Epithelial cell of esophagus (primary cell): ENCODE measurements around the gene SEC62.

ENCODE experiments used
- DNase-seq: peaks from one replicate; pipeline ENCODE4 v3.0.0; 2010; ENCODE audit warnings: low read depth
- H3K4me3 ChIP-seq: 2 replicates; pipeline ENCODE4 v1.5.1; 2011; ENCODE audit warnings: mild to moderate bottlenecking, low read length, control low read depth
- TF ChIP-seq, protein P1 (sequence below): IDR thresholded peaks from 2 replicates; pipeline ENCODE4 v1.5.1; 2011; ENCODE audit warnings: low read depth, mild to moderate bottlenecking, low read length, control low read depth, inconsistent platforms; ENCODE audit not compliant: insufficient read depth; ENCODE audit errors: missing control alignments

Gene SEC62

DNA sequence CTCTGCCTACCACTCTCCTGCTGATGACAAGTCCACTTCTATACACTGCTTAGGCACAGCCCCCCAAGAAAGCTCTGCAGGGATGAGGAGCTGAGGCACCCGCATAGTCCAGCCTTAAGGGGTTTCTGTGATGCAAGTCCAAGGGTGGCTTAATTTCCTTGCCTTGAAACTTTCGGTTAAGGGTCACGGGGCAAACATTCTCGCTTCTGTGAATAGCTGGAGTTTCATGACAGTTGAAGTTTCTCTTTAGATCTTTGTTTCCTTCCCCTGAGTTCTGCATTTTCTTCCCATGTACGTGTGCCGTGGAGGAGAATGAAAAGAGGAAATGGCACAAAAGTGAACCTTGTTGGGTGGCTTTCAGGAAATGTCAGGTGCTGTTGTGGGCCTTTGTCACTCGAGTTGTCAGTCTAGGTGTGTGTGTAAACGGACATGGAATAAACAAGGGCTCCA lies 78.2 kb downstream of the SEC62 start:
- TF ChIP-seq, protein P1, sequence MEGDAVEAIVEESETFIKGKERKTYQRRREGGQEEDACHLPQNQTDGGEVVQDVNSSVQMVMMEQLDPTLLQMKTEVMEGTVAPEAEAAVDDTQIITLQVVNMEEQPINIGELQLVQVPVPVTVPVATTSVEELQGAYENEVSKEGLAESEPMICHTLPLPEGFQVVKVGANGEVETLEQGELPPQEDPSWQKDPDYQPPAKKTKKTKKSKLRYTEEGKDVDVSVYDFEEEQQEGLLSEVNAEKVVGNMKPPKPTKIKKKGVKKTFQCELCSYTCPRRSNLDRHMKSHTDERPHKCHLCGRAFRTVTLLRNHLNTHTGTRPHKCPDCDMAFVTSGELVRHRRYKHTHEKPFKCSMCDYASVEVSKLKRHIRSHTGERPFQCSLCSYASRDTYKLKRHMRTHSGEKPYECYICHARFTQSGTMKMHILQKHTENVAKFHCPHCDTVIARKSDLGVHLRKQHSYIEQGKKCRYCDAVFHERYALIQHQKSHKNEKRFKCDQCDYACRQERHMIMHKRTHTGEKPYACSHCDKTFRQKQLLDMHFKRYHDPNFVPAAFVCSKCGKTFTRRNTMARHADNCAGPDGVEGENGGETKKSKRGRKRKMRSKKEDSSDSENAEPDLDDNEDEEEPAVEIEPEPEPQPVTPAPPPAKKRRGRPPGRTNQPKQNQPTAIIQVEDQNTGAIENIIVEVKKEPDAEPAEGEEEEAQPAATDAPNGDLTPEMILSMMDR: no peak

DNA sequence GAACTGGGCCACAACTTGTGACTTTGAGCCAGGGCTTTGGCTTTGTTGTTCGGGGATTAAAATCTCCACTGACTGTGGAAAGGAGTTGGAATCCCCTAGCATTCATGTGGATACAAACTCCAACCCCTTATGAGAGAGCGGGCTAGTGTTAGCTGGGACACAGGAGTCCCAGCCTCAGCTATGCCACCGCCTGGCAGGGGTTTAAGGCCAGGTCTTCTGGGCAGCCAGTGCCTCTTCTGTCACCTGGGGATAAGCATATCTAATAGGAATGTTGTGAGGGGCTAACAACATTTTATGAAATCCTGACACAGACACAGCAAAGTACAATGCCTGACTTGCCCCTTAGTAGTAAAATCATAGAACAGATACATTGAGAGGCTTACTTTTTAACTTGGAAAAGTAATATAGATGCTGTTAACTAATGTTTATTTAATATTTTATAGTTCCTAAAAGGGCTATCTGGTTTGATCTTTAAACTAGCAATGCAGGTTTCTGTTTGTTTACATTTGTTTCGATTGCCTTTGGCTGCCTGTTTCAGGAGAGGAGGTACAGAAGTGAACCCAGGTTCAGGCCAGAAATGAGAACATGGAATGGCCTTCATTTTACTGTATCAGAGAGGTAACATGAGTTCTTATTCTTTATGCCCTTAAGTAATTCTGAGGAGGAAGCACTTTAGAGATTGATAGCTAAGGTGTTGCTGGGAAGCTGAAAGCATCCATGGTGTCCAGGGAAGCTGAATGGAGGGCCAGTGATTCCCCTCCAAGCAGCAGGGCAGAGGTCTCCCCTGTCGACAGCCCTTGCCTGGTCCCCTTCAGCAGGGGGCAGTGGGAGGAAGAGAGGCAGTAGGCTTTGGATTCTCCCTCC lies 79.9 kb downstream of the SEC62 start:
- no peak for DNase-seq
- TF ChIP-seq, protein P1: no peak
- H3K4me3 ChIP-seq: no peak overlapping the region

More for the DNA sequence above, 78.2 kb downstream of the SEC62 start:
- H3K4me3 ChIP-seq: no peak overlapping the region
- DNase-seq: no peak

DNA sequence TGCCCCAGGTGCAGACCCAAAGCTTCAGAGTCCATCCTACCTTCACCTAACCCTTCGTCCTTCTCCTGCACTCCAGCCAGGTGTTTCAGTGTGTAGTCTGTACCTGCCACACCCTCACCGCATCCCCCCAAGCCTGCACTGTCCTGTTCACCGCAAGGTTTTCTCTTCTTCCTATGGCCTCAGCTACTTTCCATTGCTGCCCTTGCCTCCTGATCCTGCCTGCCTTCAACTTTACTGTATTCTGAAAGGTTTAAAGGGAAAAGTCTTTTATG lies 80.5 kb downstream of the SEC62 start:
- TF ChIP-seq, protein P1: no peak
- no peak for DNase-seq
- H3K4me3 ChIP-seq: no peak overlapping the region
